Astrocyte of the cerebellum (primary cell): Measurements from ENCODE around the gene CC2D2A.

Source experiments
- DNase-seq: peaks from one replicate; pipeline ENCODE4 v3.0.0-alpha.2; 2011; ENCODE audit warnings: low read depth
- H3K4me3 ChIP-seq: 2 replicates; pipeline ENCODE4 v1.5.1; 2011; ENCODE audit warnings: mild to moderate bottlenecking, low read depth, low read length, moderate library complexity
- in situ Hi-C: cut with HindIII; loops from 2 replicates; pipeline ENCODE4 v1.10.0; 2017; ENCODE audit warnings: low sequenced_read_pairs
- TF ChIP-seq, protein P1 (sequence below): IDR thresholded peaks from 2 replicates; pipeline ENCODE4 v1.5.1; 2012; ENCODE audit warnings: low read length, low read depth, moderate library complexity, mild to moderate bottlenecking; ENCODE audit errors: missing control alignments

CC2D2A gene

DNA sequence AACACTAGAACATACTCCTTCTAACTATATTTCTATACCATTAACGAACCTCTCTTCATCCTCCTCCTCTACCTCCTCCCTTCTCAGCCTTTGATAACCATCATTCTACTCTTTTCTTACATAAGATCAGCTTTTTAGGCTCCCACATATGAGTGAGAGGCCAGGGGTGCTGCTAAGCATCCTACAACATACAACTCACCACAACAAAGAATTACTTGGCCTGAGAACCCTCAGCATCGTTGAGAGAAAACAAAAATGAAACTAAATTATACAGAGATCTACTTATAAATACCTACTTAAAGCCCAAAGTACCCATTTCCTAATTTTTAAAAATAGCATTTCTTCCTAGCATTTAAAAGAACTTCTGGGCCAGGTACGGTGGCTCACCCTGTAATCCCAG, 77.7 kb downstream of the CC2D2A start:
- TF ChIP-seq, protein P1, sequence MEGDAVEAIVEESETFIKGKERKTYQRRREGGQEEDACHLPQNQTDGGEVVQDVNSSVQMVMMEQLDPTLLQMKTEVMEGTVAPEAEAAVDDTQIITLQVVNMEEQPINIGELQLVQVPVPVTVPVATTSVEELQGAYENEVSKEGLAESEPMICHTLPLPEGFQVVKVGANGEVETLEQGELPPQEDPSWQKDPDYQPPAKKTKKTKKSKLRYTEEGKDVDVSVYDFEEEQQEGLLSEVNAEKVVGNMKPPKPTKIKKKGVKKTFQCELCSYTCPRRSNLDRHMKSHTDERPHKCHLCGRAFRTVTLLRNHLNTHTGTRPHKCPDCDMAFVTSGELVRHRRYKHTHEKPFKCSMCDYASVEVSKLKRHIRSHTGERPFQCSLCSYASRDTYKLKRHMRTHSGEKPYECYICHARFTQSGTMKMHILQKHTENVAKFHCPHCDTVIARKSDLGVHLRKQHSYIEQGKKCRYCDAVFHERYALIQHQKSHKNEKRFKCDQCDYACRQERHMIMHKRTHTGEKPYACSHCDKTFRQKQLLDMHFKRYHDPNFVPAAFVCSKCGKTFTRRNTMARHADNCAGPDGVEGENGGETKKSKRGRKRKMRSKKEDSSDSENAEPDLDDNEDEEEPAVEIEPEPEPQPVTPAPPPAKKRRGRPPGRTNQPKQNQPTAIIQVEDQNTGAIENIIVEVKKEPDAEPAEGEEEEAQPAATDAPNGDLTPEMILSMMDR = no peak
- H3K4me3 ChIP-seq = no peak overlapping the region
- DNase-seq = no peak
- in situ Hi-C loops = no loop called here

DNA sequence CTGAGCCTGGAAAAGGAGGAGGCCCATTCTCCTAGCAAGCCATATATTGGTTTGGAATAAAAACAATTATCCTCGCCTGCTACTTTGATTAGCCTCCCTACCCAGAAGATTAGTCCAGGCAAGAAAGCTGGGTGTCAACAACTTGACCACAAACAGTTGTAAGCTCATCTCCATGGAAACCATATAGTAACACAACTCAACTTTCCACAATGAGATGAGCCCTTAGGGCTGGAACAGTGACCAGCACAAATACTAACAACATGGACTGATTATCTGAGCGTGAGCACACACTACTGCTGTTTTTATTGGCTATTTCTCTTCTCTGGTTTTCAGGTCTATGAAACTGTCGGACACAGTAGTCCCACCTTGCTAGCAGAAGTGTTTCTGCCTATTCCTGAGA, 80.8 kb downstream of the CC2D2A start:
- in situ Hi-C loops = no loop called here
- no peak overlapping the region for H3K4me3 ChIP-seq
- no peak for DNase-seq
- TF ChIP-seq, protein P1 = no peak

DNA sequence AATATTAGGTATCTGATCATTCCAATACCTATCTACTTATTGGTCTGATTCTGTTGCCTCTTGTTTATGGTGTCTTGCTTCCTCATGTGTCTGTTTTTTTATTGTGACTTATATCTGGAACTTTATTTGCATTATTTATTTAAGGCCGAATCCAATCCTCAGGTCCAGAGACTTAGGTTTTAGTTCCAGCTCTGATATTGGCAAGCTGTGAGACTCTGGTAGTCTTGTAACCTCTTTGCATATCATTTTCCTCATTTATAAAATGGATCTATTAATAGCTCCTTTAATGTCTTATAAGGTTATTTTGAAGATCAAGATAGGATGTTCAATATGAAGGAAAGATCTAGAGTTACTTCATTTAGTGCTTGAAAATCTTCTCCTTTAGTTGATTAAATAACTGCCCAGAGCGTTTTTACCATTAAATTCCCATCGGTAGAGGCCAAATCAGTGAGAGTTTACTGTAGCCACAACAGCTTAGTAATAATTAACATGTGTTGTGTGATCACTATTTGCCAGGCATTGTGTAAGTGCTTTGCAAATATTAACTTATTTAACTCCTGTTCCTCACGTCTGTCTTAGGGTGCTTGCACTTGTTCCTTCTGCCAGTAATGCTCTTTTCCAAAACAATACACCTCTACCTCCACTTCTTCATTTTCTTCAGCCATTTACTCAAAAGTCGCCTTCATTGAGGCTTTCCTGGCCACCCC, 82.2 kb downstream of the CC2D2A start:
- no peak overlapping the region for H3K4me3 ChIP-seq
- TF ChIP-seq, protein P1 = no peak
- no peak for DNase-seq
- in situ Hi-C loops = no loop called here

DNA sequence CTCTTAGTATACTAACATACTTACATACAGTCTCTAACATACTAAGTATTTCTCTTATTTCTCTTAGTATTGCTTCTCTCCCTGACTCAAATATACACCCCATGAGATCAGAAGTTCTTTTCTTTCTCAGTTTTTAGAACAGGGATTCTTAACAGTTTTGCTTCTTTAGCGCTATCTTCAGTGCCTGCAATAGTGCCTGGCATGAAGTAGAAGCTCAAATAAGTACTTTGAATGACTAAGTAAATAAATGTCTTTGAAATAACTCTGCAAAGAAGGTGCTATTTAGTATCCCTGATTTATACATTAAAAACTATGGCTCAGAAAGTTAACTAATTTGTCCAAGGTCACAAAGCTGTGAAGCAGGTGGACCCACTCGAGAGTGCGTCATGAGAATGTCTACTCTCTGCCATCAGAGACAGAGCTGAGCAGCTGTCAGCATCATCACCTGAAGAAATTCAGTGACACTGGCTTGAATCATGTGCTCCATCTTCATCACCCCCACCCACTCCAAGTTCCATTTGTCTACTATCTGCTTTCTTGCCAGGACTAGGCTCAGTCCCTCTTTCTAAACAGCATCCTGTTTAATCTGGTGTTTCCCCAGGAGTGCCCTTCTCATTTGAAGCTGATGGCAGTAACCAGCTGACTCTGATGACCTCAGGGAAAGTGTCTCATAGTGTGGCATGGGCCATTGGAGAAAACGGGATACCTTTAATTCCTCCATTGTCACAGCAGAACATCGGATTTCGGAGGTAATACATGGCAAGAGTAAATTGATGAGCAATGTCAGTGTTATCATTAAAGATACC, 83.1 kb downstream of the CC2D2A start:
- TF ChIP-seq, protein P1 = no peak
- H3K4me3 ChIP-seq = no peak overlapping the region
- in situ Hi-C loops = no loop called here
- DNase-seq = no peak

DNA sequence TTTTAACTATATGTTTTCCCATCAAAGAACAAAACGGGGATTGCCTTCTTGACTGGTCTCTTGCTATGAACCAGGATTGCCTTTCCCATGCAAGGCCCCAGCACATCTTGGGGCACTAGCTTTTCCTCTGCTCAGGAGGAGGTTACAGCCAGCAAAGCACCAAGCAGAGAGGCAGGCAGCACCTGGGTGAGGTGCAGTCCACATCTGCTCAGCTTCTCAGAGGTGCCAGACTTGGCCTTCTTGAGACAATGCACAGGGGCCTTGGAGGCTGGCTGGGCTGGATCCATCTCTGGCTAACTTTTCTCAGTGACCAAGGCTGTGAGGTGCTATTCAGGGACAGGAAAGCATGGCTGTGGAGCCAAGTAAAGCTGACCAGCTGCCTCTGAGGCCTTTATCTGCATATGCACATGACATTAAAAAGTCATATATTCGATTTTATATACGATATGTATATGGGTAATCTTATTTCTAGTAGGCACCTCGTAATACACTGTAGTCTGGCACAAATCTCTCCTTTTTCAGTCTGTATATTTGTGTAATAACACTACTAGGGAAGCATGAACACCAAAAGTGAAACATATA, 86.9 kb downstream of the CC2D2A start:
- TF ChIP-seq, protein P1 = no peak
- H3K4me3 ChIP-seq = no peak overlapping the region
- in situ Hi-C loops = no loop called here
- DNase-seq = no peak

DNA sequence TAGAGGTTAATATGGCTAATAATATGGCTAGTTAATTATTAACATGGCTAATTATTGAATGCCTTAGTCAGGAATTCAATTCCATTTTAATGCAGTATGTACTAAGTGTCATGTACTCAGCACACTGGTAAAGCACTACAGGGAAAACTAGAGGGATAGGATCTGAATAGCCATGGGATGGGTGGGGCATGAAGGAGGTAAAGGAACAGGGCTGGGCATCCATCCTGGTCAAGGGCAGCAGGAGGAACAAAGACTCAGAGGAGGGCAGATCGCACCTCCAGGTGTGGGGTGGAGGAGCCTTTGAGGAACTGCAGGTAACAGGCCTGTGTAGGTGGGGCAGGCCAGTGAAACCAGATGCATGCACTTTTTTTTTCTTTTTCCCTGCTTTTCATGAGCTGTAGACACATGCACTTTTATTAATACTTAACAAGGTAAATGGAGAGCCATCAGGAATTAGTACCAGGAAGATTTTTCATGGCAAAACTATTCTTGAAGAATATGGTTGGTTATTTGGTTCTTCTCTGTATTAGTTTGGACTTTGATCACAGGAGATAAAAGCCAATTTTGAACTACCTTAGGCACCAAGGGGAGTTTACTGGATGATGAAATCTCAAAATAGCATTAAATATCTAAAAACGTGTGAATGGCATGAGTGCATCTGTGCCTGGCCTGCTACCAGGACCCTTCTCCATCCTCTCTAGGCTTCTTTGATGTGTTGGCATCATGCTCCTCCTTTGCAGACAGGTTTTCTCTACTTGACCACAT, 88.3 kb downstream of the CC2D2A start:
- TF ChIP-seq, protein P1 = no peak

More for the DNA sequence above, 88.3 kb downstream of the CC2D2A start:
- in situ Hi-C loops = no loop called here
- no peak overlapping the region for H3K4me3 ChIP-seq
- no peak for DNase-seq
